ENCODE data around the gene RAP1GDS1. TPM values are rescaled to one million over a fixed set of nuclear protein-coding genes. Genes with fewer than 3 reads are reported as not detected.
A peak's percentile ranks its signal among the peaks of the same experiment; 100 is the strongest.

The RAP1GDS1 gene
- total RNA-seq, 6 experiments from 2014 or later, result 66.8 to 78.7 (median 73.0) TPM

GRCh38 chr4:98467627-98468072, 206.5 kb downstream of the RAP1GDS1 start:
- Mint-ChIP-seq H3K27ac (peak overlapping the region; percentile 85), H3K4me3 (peak overlapping the region; percentile 86), H3K36me3 (ENCODE audit: low read depth) (peaks cover 27% of the 10 kb centered on the region), H3K4me1 (ENCODE audit: low read depth) (peaks cover 47% of the 10 kb centered on the region), H3K27me3 (ENCODE audit: insufficient read depth) (peaks cover 10% of the 10 kb centered on the region), H3K9me3 (no peaks in the 10 kb centered on the region)
- DNase-seq, result peak; percentile 86
- peak; percentile 88 for TF ChIP-seq CTCF (IDR thresholded peaks at IDR 0.05)

GRCh38 chr4:98468709-98469108, 207.5 kb downstream of the RAP1GDS1 start:
- no peak for TF ChIP-seq CTCF (IDR thresholded peaks at IDR 0.05)
- Mint-ChIP-seq H3K4me3 (peak overlapping the region; percentile 56), H3K9me3 (no peaks in the 10 kb centered on the region), H3K36me3 (ENCODE audit: low read depth) (peaks cover 34% of the 10 kb centered on the region), H3K27me3 (ENCODE audit: insufficient read depth) (peaks cover 10% of the 10 kb centered on the region), H3K4me1 (ENCODE audit: low read depth) (peaks cover 56% of the 10 kb centered on the region), H3K27ac (peak overlapping the region; percentile 92)
- peak; percentile 32 for DNase-seq

GRCh38 chr4:98469771-98470170, 208.6 kb downstream of the RAP1GDS1 start:
- Mint-ChIP-seq H3K4me3 (no peak overlapping the region), H3K27ac (peak overlapping the region; percentile 92), H3K9me3 (no peaks in the 10 kb centered on the region), H3K36me3 (ENCODE audit: low read depth) (peaks cover 40% of the 10 kb centered on the region), H3K4me1 (ENCODE audit: low read depth) (peaks cover 67% of the 10 kb centered on the region), H3K27me3 (ENCODE audit: insufficient read depth) (peaks cover 10% of the 10 kb centered on the region)
- DNase-seq, result no peak
- no peak for TF ChIP-seq CTCF (IDR thresholded peaks at IDR 0.05)

- H3K9me3 Mint-ChIP-seq, result no peaks in the 10 kb centered on the region
- H3K27me3 Mint-ChIP-seq (ENCODE audit: insufficient read depth), result peaks cover 10% of the 10 kb centered on the region
- no peak for DNase-seq
- no peak overlapping the region; the same call in none of the 2 replicates for H3K27ac Mint-ChIP-seq
- H3K36me3 Mint-ChIP-seq (ENCODE audit: low read depth), result peaks cover 44% of the 10 kb centered on the region
- TF ChIP-seq CTCF (IDR thresholded peaks at IDR 0.05), result no peak
- H3K4me3 Mint-ChIP-seq, result no peak overlapping the region
- H3K4me1 Mint-ChIP-seq (ENCODE audit: low read depth), result peaks cover 73% of the 10 kb centered on the region
Observed at GRCh38 chr4:98470366-98470765, 209.2 kb downstream of the RAP1GDS1 start.

GRCh38 chr4:98470831-98471230, 209.6 kb downstream of the RAP1GDS1 start:
- Mint-ChIP-seq H3K4me3 (no peak overlapping the region), H3K36me3 (ENCODE audit: low read depth) (peaks cover 45% of the 10 kb centered on the region), H3K27ac (no peak overlapping the region), H3K27me3 (ENCODE audit: insufficient read depth) (peaks cover 10% of the 10 kb centered on the region), H3K4me1 (ENCODE audit: low read depth) (peaks cover 74% of the 10 kb centered on the region), H3K9me3 (no peaks in the 10 kb centered on the region)
- DNase-seq, result no peak
- TF ChIP-seq CTCF (IDR thresholded peaks at IDR 0.05), result no peak

- peaks cover 54% of the 10 kb centered on the region for H3K4me1 Mint-ChIP-seq (ENCODE audit: low read depth)
- no peaks in the 10 kb centered on the region for H3K9me3 Mint-ChIP-seq
- no peak for DNase-seq
- H3K27me3 Mint-ChIP-seq (ENCODE audit: insufficient read depth), result peaks cover 5% of the 10 kb centered on the region
- peak overlapping the region; percentile 23; the same call in 1 of the 2 replicates for H3K27ac Mint-ChIP-seq
- TF ChIP-seq CTCF (IDR thresholded peaks at IDR 0.05), result no peak
- peaks cover 58% of the 10 kb centered on the region for H3K36me3 Mint-ChIP-seq (ENCODE audit: low read depth)
- no peak overlapping the region for H3K4me3 Mint-ChIP-seq
Observed at GRCh38 chr4:98473046-98473445, 211.9 kb downstream of the RAP1GDS1 start.

All from HFFc6 (cell line).